Left ventricle myocardium inferior (tissue), 1 donor: Measurements from ENCODE around the gene PAFAH1B2. TPM values are rescaled to one million over a fixed set of nuclear protein-coding genes. Genes with fewer than 3 reads are reported as not detected.

Experiments
- DNase-seq: peaks from one replicate; pipeline ENCODE4 v3.0.0-alpha.2; 2020
- H3K27ac ChIP-seq: fragments of 200-600 bp; replicated peaks from 2 replicates; pipeline ENCODE4 v1.8.0; 2021
- H3K27me3 ChIP-seq: fragments of 200-600 bp; 2 replicates; pipeline ENCODE4 v1.8.0; 2021; ENCODE audit warnings: low read depth
- H3K36me3 ChIP-seq: fragments of 200-600 bp; 2 replicates; pipeline ENCODE4 v1.8.0; 2021
- H3K4me1 ChIP-seq: fragments of 200-600 bp; 2 replicates; pipeline ENCODE4 v1.8.0; 2021
- H3K4me3 ChIP-seq: fragments of 200-600 bp; 2 replicates; pipeline ENCODE4 v1.8.0; 2021; ENCODE audit warnings: mild to moderate bottlenecking, moderate library complexity
- H3K9me3 ChIP-seq: fragments of 200-600 bp; replicated peaks from 2 replicates; pipeline ENCODE4 v1.8.0; 2021
- intact Hi-C: fragments of 100-400 bp; cut with micrococcal nuclease; formaldehyde crosslinking; loops from one replicate; pipeline ENCODE4 v1.11.0; 2022
- total RNA-seq: library from RNA; stranded (reverse); fragmentation: NEBNext Ultra II Directional; extraction: Animal tissue kit (Norgen Biotek cat#: 25700); gene quantifications from one replicate; pipeline ENCODE4 v1.2.1, GENCODE V29; 2021
- TF ChIP-seq, protein P1 (sequence below): fragments of 200-600 bp; IDR thresholded peaks from 2 replicates; pipeline ENCODE4 v1.8.0; 2021; ENCODE audit warnings: antibody characterized with exemption, mild to moderate bottlenecking, borderline replicate concordance
- donor health status: DM: no; HTN: yes; CAD: no; lungs with severe emphysema.

PAFAH1B2 gene
- total RNA-seq, 1 donor from 2014 or later, result 51.5 TPM

DNA sequence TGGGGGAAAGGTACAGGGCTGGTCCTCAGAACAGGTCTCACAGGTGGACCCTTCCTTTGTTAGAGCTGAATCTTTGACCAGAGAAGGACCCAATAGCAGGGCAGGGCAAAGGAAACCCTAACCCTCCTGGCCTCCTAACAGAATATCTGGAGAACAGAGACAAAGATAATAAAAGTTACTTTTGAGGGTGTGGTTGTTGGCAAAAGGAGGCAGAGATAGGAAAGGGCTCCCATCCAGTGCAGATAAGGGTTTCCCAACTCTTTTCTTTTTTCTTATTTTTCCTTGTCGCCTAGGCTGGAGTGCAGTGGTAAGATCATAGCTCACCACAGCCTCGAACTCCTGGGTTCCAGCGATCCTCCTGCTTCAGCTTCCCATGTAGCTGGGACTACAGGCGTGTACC, 75.9 kb downstream of the PAFAH1B2 start:
- peaks cover 73% of the 10 kb centered on the region for H3K4me1 ChIP-seq
- H3K36me3 ChIP-seq, result peaks cover 58% of the 10 kb centered on the region
- intact Hi-C loops, result no loop called here
- no peak overlapping the region for H3K4me3 ChIP-seq
- no peaks in the 10 kb centered on the region for H3K27me3 ChIP-seq
- no peaks in the 10 kb centered on the region for H3K9me3 ChIP-seq
- TF ChIP-seq, protein P1, sequence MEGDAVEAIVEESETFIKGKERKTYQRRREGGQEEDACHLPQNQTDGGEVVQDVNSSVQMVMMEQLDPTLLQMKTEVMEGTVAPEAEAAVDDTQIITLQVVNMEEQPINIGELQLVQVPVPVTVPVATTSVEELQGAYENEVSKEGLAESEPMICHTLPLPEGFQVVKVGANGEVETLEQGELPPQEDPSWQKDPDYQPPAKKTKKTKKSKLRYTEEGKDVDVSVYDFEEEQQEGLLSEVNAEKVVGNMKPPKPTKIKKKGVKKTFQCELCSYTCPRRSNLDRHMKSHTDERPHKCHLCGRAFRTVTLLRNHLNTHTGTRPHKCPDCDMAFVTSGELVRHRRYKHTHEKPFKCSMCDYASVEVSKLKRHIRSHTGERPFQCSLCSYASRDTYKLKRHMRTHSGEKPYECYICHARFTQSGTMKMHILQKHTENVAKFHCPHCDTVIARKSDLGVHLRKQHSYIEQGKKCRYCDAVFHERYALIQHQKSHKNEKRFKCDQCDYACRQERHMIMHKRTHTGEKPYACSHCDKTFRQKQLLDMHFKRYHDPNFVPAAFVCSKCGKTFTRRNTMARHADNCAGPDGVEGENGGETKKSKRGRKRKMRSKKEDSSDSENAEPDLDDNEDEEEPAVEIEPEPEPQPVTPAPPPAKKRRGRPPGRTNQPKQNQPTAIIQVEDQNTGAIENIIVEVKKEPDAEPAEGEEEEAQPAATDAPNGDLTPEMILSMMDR, result no peak
- no peak for DNase-seq
- H3K27ac ChIP-seq, result peak overlapping the region; percentile 93

DNA sequence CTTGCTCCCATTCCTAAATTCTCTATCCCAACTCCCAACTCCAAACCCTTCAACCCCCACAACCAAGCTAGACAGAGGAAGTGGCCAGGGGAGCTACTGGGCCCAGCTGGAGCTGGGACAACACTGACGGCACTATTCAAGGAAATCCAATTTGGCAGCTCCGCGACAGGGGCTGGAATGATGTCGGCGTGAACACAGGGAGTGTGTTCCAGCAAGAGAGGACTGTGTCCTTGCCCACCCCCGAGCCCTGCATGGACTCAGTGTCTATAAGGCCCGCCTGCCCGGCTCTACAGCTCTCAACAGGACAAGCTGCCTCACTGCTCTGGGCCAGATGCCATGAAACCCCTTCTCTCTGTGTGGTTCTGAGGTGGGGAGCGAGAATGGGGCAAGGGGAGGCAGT, 76.5 kb downstream of the PAFAH1B2 start:
- TF ChIP-seq, protein P1, result no peak
- DNase-seq, result peak; percentile 80

DNA sequence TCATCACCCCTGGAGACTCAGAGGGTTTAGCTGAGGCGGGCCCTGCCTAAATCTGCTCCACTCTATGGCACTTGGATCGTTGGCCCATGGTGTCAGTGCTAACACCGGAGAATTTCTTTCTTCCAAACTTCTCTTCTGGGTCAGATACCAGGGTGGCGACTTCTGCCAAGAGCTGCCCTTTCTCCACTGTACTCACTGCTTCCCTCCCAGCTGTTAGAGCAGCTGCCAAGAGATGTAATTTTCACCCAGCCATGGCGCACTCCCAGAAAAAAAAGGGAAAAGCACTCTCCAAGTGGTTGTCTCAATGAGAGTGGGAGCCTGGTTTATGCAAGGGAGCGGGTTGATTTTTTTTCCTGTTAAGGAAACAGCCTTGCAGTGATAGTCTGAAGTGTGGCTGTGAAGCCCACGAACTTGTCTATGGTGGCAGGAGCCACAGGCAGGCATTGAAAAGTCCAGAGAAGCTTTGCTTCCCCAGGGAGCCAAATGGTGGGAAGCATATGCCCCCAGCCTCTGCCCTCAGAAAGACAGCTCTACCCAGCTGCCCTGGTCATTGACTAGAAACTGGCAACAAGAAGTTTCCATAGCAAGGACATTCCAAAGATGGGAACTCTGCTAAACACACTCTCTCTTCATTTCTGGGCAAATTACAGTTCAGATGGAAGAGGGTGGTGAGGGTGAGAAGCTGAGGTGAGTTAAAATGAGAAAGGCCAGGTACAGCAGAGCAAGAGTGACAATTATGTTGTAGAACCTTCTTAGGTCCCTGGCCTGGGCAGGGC, 77.1 kb downstream of the PAFAH1B2 start:
- DNase-seq, result no peak
- Histone ChIP-seq H3K4me3 (peak overlapping the region; percentile 21), H3K27ac (peak overlapping the region; percentile 93), H3K36me3 (peaks cover 59% of the 10 kb centered on the region), H3K9me3 (no peaks in the 10 kb centered on the region), H3K4me1 (peaks cover 73% of the 10 kb centered on the region), H3K27me3 (no peaks in the 10 kb centered on the region)
- TF ChIP-seq, protein P1, result no peak
- intact Hi-C loops, result no loop called here

More for the DNA sequence above, 76.5 kb downstream of the PAFAH1B2 start:
- Histone ChIP-seq H3K27me3 (no peaks in the 10 kb centered on the region), H3K27ac (peak overlapping the region; percentile 93), H3K4me1 (peaks cover 73% of the 10 kb centered on the region), H3K36me3 (peaks cover 61% of the 10 kb centered on the region), H3K4me3 (peak overlapping the region; percentile 21), H3K9me3 (no peaks in the 10 kb centered on the region)
- intact Hi-C loops, result no loop called here

DNA sequence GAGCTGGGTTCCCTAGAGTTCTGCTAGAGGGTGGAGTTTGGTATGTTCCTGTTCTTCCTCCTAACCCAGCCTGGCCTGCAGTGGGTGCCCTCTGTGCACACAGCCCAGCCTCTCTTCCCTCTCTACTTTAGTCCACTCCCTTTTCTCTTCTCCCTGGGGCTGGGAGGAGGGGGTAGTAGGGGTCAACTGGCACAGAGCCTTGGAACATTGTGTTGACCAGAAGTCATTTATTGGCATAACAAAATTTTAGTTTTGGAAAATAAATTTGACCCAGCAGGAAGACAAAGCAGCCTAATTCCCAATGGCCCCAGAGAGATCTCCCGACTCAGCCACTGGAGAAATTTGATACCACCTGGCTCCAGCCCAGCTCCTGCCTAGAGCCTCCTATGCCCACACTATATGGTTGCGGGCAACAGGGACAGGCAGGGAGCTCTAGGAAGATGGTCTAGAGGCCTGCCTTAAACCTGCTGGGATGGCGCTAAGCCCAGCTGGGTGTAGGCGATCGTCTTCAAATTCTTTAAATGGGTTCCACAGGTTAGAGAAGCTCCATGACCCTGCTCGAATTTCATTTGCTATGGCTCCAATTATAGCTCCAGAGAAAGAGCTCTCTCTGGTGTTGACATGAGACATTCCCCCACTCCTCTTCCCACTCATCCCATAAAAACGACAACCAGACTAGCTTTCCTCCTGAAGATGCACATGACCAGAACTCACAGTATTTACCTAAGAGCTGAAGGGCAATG, 77.9 kb downstream of the PAFAH1B2 start:
- intact Hi-C loops, result no loop called here
- no peaks in the 10 kb centered on the region for H3K27me3 ChIP-seq
- peak overlapping the region; percentile 21 for H3K4me3 ChIP-seq
- H3K36me3 ChIP-seq, result peaks cover 56% of the 10 kb centered on the region
- DNase-seq, result peak; percentile 69
- H3K9me3 ChIP-seq, result no peaks in the 10 kb centered on the region
- TF ChIP-seq, protein P1, result no peak
- H3K4me1 ChIP-seq, result peaks cover 67% of the 10 kb centered on the region
- H3K27ac ChIP-seq, result peak overlapping the region; percentile 93

DNA sequence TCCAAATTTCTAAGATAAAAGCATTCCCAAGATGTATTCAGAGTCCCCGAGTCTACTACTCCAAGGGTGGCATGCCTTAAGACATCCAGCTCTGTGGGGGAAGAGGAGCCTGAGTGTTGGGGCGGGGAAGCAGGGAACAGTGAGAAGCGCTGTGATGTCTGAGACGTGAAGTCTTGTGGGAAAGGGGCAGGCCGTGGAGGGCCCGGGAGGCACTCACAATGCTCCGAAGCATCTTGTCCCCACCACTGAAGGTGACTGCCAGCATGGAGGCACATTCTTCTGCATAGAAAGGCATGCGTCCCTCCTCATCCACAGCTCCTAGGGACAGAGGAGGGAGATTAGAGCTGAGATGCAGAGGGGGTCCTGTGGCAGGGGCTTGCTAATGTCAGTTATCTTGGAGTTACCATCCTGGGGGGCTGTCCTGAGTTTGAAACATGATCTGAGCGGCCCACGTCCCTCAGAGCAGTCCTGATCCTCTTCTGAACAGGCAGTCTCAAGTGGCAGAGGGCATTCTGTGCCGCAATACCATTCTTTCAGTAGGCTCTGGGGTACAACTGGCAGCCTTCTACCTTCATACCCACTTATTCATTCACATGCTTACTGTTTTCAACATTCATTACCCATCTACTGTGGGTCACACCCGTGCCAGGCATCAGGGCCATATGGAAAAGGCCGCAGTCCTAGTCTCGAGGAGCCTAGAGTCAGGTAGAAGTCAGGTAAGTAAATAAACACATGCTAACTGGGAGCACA, 79.1 kb downstream of the PAFAH1B2 start:
- H3K9me3 ChIP-seq, result no peaks in the 10 kb centered on the region
- intact Hi-C loops, result no loop called here
- peaks cover 56% of the 10 kb centered on the region for H3K36me3 ChIP-seq
- no peak overlapping the region for H3K4me3 ChIP-seq
- TF ChIP-seq, protein P1, result no peak
- no peaks in the 10 kb centered on the region for H3K27me3 ChIP-seq
- H3K4me1 ChIP-seq, result peaks cover 55% of the 10 kb centered on the region
- no peak for DNase-seq
- H3K27ac ChIP-seq, result peak overlapping the region; percentile 93
